A549 (cell line): ENCODE data around the gene VSTM2B.

Experiments used
- CTCF ChIP-seq: fragments of >200 bp; sonication (Bioruptor Twin); formaldehyde crosslinking; IDR thresholded peaks from 3 replicates; pipeline ENCODE4 v1.5.1; 2016
- E2F6 ChIP-seq: IDR thresholded peaks from 2 replicates; pipeline ENCODE4 v1.6.1; 2012; ENCODE audit warnings: low read depth, borderline replicate concordance
- FOSB ChIP-seq: fragments of 250-450 bp; sonication (Bioruptor Pico); IDR thresholded peaks from 2 replicates; pipeline ENCODE4 v1.5.0; 2020; ENCODE audit warnings: mild to moderate bottlenecking, moderate library complexity
- MAFK ChIP-seq: fragments of 450-650 bp; IDR thresholded peaks from 2 replicates; pipeline ENCODE4 v1.6.1; 2014; ENCODE audit not compliant: partially characterized antibody
- MAX ChIP-seq: IDR thresholded peaks from 2 replicates; pipeline ENCODE4 v1.6.1; 2012
- POLR2A ChIP-seq: IDR thresholded peaks from 2 replicates; pipeline ENCODE4 v1.6.1; 2012; ENCODE audit warnings: mild to moderate bottlenecking, low read length
- RFX5 ChIP-seq: fragments of 450-650 bp; IDR thresholded peaks from 2 replicates; pipeline ENCODE4 v1.7.1; 2014; ENCODE audit warnings: antibody characterized with exemption, mild to moderate bottlenecking, moderate library complexity

- no peak for TF ChIP-seq RFX5
- no peak for TF ChIP-seq MAFK
- TF ChIP-seq CTCF, result no peak
- no peak for TF ChIP-seq POLR2A
- TF ChIP-seq MAX, result no peak
- no peak for TF ChIP-seq E2F6
- no peak for TF ChIP-seq FOSB (CRISPR knock-in tag)
Observed at GRCh38 chr19:29488316-29488715, 37.5 kb upstream of the VSTM2B start.
